Measurements from ENCODE around the gene UST.
"Not testable (repeated sequence)": the region's sequence is repeated elsewhere in the genome, so short reads cannot be mapped to it uniquely, and the experiment has no call there.

Gene UST

GRCh38 chr6:148947621-148948444 is 201.0 kb downstream of the UST start:
- H3K27me3 Mint-ChIP-seq: peaks cover 10% of the 10 kb centered on the region
- no peaks in the 10 kb centered on the region for H3K9me3 Mint-ChIP-seq
- peaks cover 8% of the 10 kb centered on the region for H3K4me1 Mint-ChIP-seq (ENCODE audit: low read depth)
- intact Hi-C loops (cut with micrococcal nuclease): loop anchor here (1.0 to 5.0 kb wide), 3 partner anchors 201 to 391 kb away; partner anchors contain the start of gene UST
- no peak overlapping the region for H3K4me3 Mint-ChIP-seq
- H3K27ac Mint-ChIP-seq: no peak overlapping the region
- no peaks in the 10 kb centered on the region for H3K36me3 Mint-ChIP-seq (ENCODE audit: low read depth)

DNA sequence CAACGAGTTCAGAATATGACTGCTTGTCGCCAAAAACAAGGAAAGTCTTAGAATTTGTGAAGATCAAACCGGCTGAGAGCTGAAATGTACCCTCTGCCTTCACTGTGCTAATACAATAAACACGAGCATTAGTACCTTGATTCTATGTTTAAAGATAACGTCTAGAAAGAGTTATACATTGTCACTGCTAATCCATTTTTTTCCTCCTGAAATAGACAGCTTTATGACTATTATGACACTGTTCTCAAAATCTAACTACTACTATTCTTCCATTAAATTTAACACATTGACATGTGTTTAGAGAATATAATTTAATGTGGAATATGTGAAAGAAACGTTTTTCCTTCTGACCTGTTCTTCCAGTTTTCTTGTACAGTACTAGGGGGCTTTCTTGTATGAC is 204.8 kb downstream of the UST start:
- H3K27me3 Mint-ChIP-seq: peaks cover 10% of the 10 kb centered on the region
- H3K4me3 Mint-ChIP-seq: no peak overlapping the region
- peaks cover 11% of the 10 kb centered on the region for H3K4me1 Mint-ChIP-seq (ENCODE audit: low read depth)
- peaks cover 10% of the 10 kb centered on the region for H3K9me3 Mint-ChIP-seq
- peaks cover 7% of the 10 kb centered on the region for H3K36me3 Mint-ChIP-seq (ENCODE audit: low read depth)
- no peak overlapping the region for H3K27ac Mint-ChIP-seq
- intact Hi-C loops (cut with micrococcal nuclease): no loop called here

DNA sequence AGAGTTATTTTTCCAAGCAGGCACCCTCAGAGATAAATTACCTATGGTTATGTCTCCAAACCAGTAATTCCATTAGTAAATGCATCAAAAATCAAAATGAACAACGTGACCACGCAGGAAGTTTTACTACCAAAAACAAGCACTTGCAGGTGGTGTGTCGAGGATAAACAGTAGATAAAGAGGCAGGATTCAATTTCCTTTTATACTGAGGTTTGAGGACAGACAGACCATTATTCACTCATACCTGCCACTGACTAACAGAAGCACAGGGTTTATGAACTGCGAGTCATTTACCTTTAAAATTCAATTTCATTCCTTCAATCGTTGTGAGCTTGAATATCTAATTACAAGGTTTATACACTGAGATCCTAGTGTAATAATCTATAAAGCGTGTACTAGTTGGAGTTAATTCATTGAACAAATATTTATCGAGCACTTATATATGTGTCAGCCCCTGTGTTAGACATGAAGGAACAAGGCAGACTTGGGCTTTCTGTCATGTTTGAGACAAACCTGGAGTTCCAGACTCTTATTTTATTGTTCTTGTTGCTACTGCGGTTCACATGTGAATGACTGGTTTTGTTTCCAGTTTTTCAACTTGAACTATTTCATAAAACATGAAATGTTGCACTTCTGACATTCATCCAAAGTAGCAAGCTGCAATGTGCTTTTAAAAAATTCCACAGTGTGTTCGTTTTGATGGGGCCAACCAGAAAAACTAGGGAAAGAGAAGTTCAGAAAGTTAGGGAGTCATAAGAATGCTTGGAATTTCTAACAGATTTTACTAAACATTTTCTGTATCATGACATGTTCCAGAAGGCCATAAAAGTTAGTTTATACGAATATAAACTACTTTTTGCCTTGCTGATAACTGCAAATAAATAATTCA is 205.6 kb downstream of the UST start:
- Mint-ChIP-seq H3K9me3 (peaks cover 10% of the 10 kb centered on the region), H3K36me3 (ENCODE audit: low read depth) (peaks cover 7% of the 10 kb centered on the region), H3K4me3 (no peak overlapping the region), H3K27ac (no peak overlapping the region), H3K27me3 (peaks cover 10% of the 10 kb centered on the region), H3K4me1 (ENCODE audit: low read depth) (peaks cover 17% of the 10 kb centered on the region)
- intact Hi-C loops (cut with micrococcal nuclease): no loop called here

GRCh38 chr6:148954461-148954860 is 207.6 kb downstream of the UST start:
- Mint-ChIP-seq H3K9me3 (peaks cover 10% of the 10 kb centered on the region), H3K36me3 (ENCODE audit: low read depth) (peaks cover 7% of the 10 kb centered on the region), H3K27me3 (peaks cover 6% of the 10 kb centered on the region), H3K4me1 (ENCODE audit: low read depth) (peaks cover 17% of the 10 kb centered on the region), H3K27ac (no peak overlapping the region), H3K4me3 (no peak overlapping the region)
- intact Hi-C loops (cut with micrococcal nuclease): no loop called here

DNA sequence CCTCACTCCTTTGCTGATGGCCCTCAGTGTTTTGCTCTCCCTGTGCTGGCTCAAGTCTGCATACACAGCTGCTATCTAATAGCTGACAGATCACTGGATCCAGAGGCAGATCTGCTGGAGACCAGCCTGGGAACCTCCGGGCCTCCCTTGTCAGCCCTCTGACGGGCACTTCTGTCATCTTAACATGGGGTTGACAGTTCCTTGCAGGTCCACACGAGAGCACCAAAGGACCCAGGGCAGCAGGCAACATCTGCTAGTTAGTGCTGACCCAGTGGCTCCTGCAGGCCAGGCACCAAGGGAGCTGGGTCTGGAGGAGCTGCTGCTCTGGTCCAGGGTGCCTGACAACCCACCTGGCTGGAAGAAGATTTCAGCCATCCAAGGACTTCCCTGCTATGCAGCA is 208.1 kb downstream of the UST start:
- Mint-ChIP-seq H3K27ac (no peak overlapping the region), H3K36me3 (ENCODE audit: low read depth) (peaks cover 7% of the 10 kb centered on the region), H3K27me3 (peaks cover 6% of the 10 kb centered on the region), H3K9me3 (peaks cover 10% of the 10 kb centered on the region), H3K4me3 (no peak overlapping the region), H3K4me1 (ENCODE audit: low read depth) (peaks cover 17% of the 10 kb centered on the region)
- intact Hi-C loops (cut with micrococcal nuclease): no loop called here

- peaks cover 6% of the 10 kb centered on the region for H3K27me3 Mint-ChIP-seq
- H3K9me3 Mint-ChIP-seq: peaks cover 10% of the 10 kb centered on the region
- H3K36me3 Mint-ChIP-seq (ENCODE audit: low read depth): peaks cover 7% of the 10 kb centered on the region
- H3K27ac Mint-ChIP-seq: no peak overlapping the region
- intact Hi-C loops (cut with micrococcal nuclease): no loop called here
- H3K4me3 Mint-ChIP-seq: no peak overlapping the region
- peaks cover 14% of the 10 kb centered on the region for H3K4me1 Mint-ChIP-seq (ENCODE audit: low read depth)
Measured at GRCh38 chr6:148955441-148955840, 208.6 kb downstream of the UST start.

DNA sequence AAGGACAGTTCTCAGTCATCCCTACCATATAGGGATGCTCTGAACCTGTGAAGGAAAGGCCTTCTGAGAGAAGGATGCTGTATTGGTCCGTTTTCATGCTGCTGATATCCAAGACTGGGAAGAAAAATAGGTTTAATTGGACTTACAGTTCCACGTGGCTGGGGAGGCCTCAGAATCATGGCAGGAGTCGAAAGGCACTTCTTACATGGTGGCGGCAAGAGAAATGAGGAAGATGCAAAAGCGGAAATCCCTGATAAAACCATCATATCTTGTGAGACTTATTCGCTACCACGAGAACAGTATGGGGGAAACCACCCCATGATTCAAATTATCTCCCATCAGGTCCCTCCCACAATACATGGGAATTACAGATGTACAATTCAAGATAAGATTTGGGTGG is 209.3 kb downstream of the UST start:
- H3K9me3 Mint-ChIP-seq; H3K36me3 Mint-ChIP-seq (ENCODE audit: low read depth); H3K27ac Mint-ChIP-seq; intact Hi-C loops (cut with micrococcal nuclease); H3K4me3 Mint-ChIP-seq; H3K27me3 Mint-ChIP-seq; H3K4me1 Mint-ChIP-seq (ENCODE audit: low read depth): not testable (repeated sequence)

GRCh38 chr6:148957752-148958151 is 210.9 kb downstream of the UST start:
- H3K4me1 Mint-ChIP-seq (ENCODE audit: low read depth): peaks cover 8% of the 10 kb centered on the region
- H3K27me3 Mint-ChIP-seq: no peaks in the 10 kb centered on the region
- no peak overlapping the region for H3K4me3 Mint-ChIP-seq
- peaks cover 7% of the 10 kb centered on the region for H3K36me3 Mint-ChIP-seq (ENCODE audit: low read depth)
- H3K9me3 Mint-ChIP-seq: peaks cover 10% of the 10 kb centered on the region
- intact Hi-C loops (cut with micrococcal nuclease): no loop called here
- H3K27ac Mint-ChIP-seq: no peak overlapping the region

DNA sequence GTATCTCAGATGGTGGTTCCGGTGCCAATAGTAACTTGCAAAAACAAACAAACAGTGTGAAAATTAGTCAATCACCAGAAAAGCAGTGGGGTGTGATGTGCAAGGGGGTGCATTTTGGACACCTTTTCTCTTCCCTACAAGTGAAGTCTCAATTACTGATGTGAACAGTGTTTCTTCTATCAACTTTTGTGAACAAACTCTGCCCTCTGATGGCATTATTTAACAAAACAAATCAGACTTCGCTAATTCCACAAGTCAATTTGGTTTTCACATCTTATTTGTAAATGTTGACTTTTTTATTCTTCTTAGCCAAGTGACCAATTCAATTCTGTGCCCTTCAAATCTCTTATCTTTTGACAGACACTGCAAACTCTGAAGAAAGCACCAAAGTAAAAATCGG is 212.2 kb downstream of the UST start:
- Mint-ChIP-seq H3K4me3 (no peak overlapping the region), H3K27me3 (no peaks in the 10 kb centered on the region), H3K27ac (no peak overlapping the region), H3K36me3 (ENCODE audit: low read depth) (peaks cover 7% of the 10 kb centered on the region), H3K9me3 (peaks cover 10% of the 10 kb centered on the region), H3K4me1 (ENCODE audit: low read depth) (peaks cover 8% of the 10 kb centered on the region)
- intact Hi-C loops (cut with micrococcal nuclease): no loop called here

- Mint-ChIP-seq H3K36me3 (ENCODE audit: low read depth) (peaks cover 7% of the 10 kb centered on the region), H3K27me3 (no peaks in the 10 kb centered on the region), H3K4me3 (no peak overlapping the region), H3K27ac (no peak overlapping the region), H3K9me3 (peaks cover 10% of the 10 kb centered on the region), H3K4me1 (ENCODE audit: low read depth) (peaks cover 8% of the 10 kb centered on the region)
- intact Hi-C loops (cut with micrococcal nuclease): no loop called here
Measured at GRCh38 chr6:148959501-148959900, 212.7 kb downstream of the UST start.

DNA sequence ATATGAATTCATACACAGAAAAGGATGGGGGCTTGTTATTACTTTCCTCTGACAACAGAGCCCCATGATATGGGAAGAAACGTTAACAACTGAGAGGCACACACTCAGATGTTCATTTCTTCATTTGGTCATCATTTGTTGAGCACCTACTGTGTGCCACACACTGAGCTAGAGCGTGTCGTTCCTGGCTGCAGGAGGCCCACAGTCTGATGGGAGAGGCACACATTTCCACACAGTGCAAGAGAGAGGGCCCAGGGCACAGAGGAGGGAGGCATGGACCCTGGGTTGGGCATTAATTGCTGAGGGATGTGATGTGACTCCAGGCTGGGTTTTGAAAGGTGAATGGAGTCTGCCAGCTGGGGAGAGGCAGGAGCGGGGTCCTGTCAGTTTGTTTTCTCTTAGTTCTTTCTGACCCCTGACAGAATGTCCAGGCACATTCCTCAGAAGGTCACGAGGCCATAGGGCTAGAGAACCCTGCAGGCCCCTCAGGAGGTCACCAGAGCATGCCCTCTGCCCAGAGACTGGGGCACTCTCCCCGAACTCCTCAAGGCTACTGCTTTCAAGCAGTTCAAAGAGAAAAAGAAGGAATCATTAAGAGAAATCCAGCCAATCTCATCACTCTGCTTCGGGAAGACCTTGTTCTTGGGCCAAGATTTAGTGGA is 216.2 kb downstream of the UST start:
- intact Hi-C loops (cut with micrococcal nuclease): no loop called here
- no peak overlapping the region for H3K27ac Mint-ChIP-seq

DNA sequence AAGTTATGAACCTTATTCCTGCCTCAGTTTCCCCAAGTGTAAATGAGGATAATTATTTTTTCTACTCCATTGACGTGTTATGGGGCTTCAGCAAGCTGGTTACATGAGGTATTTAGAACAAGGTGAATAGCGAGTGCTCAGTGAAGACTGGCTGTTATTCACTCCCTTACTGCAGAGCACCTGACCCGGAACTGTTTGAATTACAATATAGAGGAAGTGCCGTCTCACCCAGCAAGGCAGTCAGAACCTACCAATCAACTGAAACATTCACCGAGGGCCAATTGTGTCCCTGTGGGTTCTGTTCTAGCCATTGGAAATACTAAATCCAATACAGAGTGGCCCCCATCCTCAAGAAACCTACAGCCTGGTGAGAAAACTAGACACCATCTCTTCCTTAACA is 216.9 kb downstream of the UST start:
- Mint-ChIP-seq H3K36me3 (ENCODE audit: low read depth) (no peaks in the 10 kb centered on the region), H3K27me3 (no peaks in the 10 kb centered on the region), H3K27ac (no peak overlapping the region), H3K9me3 (no peaks in the 10 kb centered on the region), H3K4me1 (ENCODE audit: low read depth) (no peaks in the 10 kb centered on the region), H3K4me3 (no peak overlapping the region)
- intact Hi-C loops (cut with micrococcal nuclease): no loop called here

More for the DNA sequence above, 216.2 kb downstream of the UST start:
- H3K4me1 Mint-ChIP-seq (ENCODE audit: low read depth): no peaks in the 10 kb centered on the region
- H3K9me3 Mint-ChIP-seq: no peaks in the 10 kb centered on the region
- no peak overlapping the region for H3K4me3 Mint-ChIP-seq
- H3K27me3 Mint-ChIP-seq: no peaks in the 10 kb centered on the region
- H3K36me3 Mint-ChIP-seq (ENCODE audit: low read depth): no peaks in the 10 kb centered on the region

DNA sequence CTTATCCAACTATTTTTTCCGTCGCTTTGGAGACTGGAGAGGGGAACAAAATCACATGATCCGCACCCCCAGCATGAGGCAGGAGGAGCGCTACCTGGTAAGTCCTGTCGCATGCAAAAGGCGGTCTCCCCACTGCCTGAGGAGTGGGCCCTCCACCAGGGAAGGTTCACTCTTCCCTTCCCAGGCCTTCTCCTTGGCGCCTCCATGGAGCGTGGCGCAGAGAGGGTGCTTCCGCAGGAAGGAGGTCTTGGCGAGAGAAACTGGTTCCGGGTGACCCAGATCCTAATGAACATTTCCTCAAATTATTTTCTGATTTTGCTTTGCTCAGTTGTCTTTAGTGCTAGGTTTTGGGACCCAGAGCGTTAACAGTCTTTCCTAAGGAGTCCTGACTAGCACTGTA is 217.6 kb downstream of the UST start:
- peaks cover 2% of the 10 kb centered on the region for H3K27me3 Mint-ChIP-seq
- H3K36me3 Mint-ChIP-seq (ENCODE audit: low read depth): no peaks in the 10 kb centered on the region
- H3K4me1 Mint-ChIP-seq (ENCODE audit: low read depth): no peaks in the 10 kb centered on the region
- intact Hi-C loops (cut with micrococcal nuclease): no loop called here
- no peak overlapping the region for H3K27ac Mint-ChIP-seq
- no peaks in the 10 kb centered on the region for H3K9me3 Mint-ChIP-seq
- no peak overlapping the region for H3K4me3 Mint-ChIP-seq

DNA sequence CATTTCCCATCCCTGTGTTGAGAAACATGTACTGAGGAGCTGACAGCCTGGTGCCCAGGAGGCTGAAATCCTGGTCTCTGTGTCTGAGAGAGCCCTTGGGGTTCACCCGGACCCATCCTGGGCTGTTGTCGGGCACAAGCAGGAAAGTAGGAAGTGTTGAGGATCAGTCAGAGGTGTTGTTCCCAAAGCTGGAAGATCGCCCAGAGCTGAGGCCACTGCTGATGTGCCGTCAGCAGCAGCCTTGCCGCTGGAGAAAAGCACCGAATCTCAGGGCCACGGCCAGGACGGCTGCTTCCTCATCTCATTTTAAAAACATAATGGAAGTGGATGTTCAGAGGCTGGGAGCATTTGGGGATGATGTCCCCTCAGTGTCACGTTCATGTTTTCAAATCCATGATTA is 218.5 kb downstream of the UST start:
- no peak overlapping the region for H3K27ac Mint-ChIP-seq
- H3K9me3 Mint-ChIP-seq: no peaks in the 10 kb centered on the region
- intact Hi-C loops (cut with micrococcal nuclease): no loop called here
- no peak overlapping the region for H3K4me3 Mint-ChIP-seq
- H3K4me1 Mint-ChIP-seq (ENCODE audit: low read depth): no peaks in the 10 kb centered on the region
- H3K27me3 Mint-ChIP-seq: peaks cover 2% of the 10 kb centered on the region
- no peaks in the 10 kb centered on the region for H3K36me3 Mint-ChIP-seq (ENCODE audit: low read depth)

Measured in dendritic cell treated with granulocyte-macrophage colony-stimulating factor and Interleukin-4, amounts not matched to agents 40 ng/mL and 50 ng/mL, for 4 days (primary cell).